Panc1 (cell line): ENCODE data around the gene ARL15.

Source experiments
- POLR2AphosphoS5 ChIP-seq: IDR thresholded peaks from 2 replicates; pipeline ENCODE4 v1.6.1; 2012; ENCODE audit warnings: mild to moderate bottlenecking, low read depth, low read length, moderate library complexity
- SIN3A ChIP-seq: IDR thresholded peaks from 2 replicates; pipeline ENCODE4 v1.6.1; 2012; ENCODE audit warnings: low read depth, mild to moderate bottlenecking, low read length, moderate library complexity, borderline replicate concordance; ENCODE audit not compliant: insufficient read depth
- TF ChIP-seq, protein P1 (sequence below): fragments of 450-650 bp; IDR thresholded peaks from 2 replicates; pipeline ENCODE4 v1.5.1; 2017; ENCODE audit warnings: mild to moderate bottlenecking

DNA sequence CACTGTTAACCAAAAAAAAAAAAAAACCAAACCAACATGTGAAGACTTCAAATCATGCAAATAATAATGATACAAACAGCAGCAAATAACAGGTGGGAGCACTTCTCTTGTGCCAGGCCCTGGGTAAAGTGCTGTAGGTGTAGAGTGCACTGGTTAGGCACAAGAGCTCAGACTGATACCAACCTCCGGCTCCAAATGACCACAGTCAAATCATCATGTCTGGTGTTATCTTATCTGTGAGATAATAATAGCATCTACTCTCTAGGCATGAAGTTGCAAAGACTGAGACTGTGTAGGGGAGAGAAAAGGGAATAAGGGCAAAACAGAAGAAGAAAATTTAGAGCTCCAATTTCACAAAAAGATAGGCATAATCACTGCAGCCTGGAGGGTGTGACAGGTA lies 159.5 kb downstream of the ARL15 start:
- TF ChIP-seq, protein P1, sequence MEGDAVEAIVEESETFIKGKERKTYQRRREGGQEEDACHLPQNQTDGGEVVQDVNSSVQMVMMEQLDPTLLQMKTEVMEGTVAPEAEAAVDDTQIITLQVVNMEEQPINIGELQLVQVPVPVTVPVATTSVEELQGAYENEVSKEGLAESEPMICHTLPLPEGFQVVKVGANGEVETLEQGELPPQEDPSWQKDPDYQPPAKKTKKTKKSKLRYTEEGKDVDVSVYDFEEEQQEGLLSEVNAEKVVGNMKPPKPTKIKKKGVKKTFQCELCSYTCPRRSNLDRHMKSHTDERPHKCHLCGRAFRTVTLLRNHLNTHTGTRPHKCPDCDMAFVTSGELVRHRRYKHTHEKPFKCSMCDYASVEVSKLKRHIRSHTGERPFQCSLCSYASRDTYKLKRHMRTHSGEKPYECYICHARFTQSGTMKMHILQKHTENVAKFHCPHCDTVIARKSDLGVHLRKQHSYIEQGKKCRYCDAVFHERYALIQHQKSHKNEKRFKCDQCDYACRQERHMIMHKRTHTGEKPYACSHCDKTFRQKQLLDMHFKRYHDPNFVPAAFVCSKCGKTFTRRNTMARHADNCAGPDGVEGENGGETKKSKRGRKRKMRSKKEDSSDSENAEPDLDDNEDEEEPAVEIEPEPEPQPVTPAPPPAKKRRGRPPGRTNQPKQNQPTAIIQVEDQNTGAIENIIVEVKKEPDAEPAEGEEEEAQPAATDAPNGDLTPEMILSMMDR = no peak
- TF ChIP-seq POLR2AphosphoS5 = no peak
- TF ChIP-seq SIN3A = no peak
